Activated naive CD4-positive, alpha-beta T cell treated with anti-CD3 and anti-CD28 coated beads for 36 hours (primary cell): ENCODE results near the gene DDHD1. TPM values are rescaled to one million over a fixed set of nuclear protein-coding genes. Genes with fewer than 3 reads are reported as not detected.
"Not testable (repeated sequence)": the region's sequence is repeated elsewhere in the genome, so short reads cannot be mapped to it uniquely, and the experiment has no call there.

Experiments used
- CTCF ChIA-PET: fragments of 350-600 bp; sonication (Branson Sonifier 250); formaldehyde crosslinking; loops from one replicate; lab custom pipeline; 2021; ENCODE audit warnings: antibody characterized with exemption; lab: Charles Lee
- DNase-seq: peaks from one replicate; pipeline ENCODE4 v3.0.0-alpha.2; 2020
- H3K27ac Mint-ChIP-seq: one replicate; pipeline ENCODE4 v1.8.0; 2021; ENCODE audit warnings: mild to moderate bottlenecking, mixed read lengths
- H3K27me3 Mint-ChIP-seq: one replicate; pipeline ENCODE4 v1.8.0; 2021; ENCODE audit warnings: low read depth, mixed read lengths
- H3K36me3 Mint-ChIP-seq: one replicate; pipeline ENCODE4 v1.8.0; 2021; ENCODE audit warnings: low read depth, mixed read lengths
- H3K4me1 Mint-ChIP-seq: one replicate; pipeline ENCODE4 v1.8.0; 2021; ENCODE audit warnings: low read depth, mixed read lengths
- H3K4me3 Mint-ChIP-seq: one replicate; pipeline ENCODE4 v1.8.0; 2021; ENCODE audit warnings: mild to moderate bottlenecking, moderate library complexity, mixed read lengths
- H3K9me3 Mint-ChIP-seq: one replicate; pipeline ENCODE4 v1.8.0; 2021; ENCODE audit warnings: mixed read lengths
- intact Hi-C: fragments of 100-400 bp; cut with micrococcal nuclease; formaldehyde crosslinking; loops from one replicate; pipeline ENCODE4 v1.15.1; 2023
- total RNA-seq, 2 experiments: library from RNA; stranded (reverse); gene quantifications; one replicate each; pipeline ENCODE4 v1.2.3, GENCODE V29; 2021

DDHD1 gene
- total RNA-seq, 2 experiments from 2014 or later, result 20.1 to 20.4 TPM

DNA sequence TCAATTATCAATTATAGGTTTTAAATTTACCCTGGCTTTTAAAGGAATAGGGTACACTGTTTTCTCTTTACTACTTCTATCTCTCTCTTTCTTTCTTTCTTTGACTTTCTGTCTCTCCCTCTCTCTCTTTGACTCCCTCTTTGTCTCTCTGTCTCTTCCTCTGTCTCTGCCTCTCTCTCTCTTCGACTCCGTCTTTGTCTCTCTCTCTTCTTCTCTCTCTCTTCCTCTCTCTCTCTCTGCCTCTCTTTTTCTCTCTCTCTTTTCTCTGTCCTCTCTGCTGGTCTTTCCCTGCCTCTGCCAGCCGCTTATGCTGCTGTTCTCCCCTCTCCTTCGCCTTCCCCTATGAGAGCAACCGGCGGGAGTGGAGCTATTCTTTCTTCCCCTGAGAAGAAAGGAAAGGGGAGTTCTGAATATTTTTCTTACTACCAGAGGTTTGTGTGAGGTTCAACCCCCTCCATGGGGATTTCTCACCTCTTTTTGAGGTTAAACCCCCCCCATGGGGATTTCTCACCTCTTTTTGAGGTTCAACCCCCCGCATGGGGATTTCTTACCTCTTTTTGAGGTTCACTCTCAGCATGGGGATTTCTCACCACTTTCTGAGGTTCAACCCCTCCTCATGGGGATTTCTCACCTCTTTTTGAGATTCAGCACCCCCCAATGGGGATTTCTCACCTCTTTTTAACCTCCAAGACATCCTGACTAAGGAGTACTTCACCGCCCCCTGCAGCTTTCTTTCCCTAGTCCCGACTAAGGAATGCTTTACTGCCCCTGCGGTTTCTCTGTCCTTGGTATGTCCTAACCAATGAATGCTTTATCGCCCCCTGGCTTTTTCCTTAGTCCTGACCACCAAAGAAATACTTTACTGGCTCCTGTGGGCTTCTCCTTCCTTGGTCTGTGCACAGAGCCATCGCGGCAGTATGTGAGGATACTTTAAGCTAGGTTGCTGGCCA is 27.4 kb upstream of the DDHD1 start:
- DNase-seq, result peak; percentile 86
- H3K4me1 Mint-ChIP-seq, result peaks cover 21% of the 10 kb centered on the region
- CTCF ChIA-PET, result interaction anchor here (0.8 kb wide), 1 partner anchor 24 kb away, joined by 4 read pairs; no protein-coding TSS in a partner anchor
- H3K9me3 Mint-ChIP-seq, result no peaks in the 10 kb centered on the region
- H3K27me3 Mint-ChIP-seq, result no peaks in the 10 kb centered on the region
- H3K36me3 Mint-ChIP-seq, result no peaks in the 10 kb centered on the region
- no peak overlapping the region for H3K4me3 Mint-ChIP-seq
- intact Hi-C loops, result loop anchor here (1.0 to 5.0 kb wide), 9 partner anchors 11 to 778 kb away; partner anchors contain the start of genes DDHD1, GPR137C and TXNDC16
- H3K27ac Mint-ChIP-seq, result peak overlapping the region; percentile 43

DNA sequence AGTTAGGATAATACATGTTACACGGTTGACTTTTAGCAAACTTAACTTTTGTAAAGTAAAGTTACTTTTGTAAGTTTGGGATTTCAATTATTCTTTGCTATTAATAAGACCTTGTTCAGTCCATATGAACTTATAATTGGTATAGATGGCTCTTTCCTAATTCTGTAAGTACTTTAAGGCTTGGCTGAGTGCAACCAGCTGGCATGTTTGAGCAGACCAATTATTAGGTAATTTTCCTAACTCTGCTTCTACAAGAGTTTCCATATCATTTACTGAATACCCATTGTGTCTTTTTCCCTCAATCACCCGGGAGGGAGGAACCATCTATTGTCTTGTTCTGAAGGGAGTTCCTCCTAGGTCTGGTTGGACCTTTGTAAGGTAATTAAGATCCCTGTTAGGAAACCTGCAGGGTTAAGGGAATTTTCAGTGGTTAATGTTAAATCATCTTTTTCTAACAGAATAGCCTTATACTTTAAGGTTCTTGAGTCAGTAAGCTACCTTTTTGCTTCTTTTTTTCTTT is 26.4 kb upstream of the DDHD1 start:
- CTCF ChIA-PET, H3K4me3 Mint-ChIP-seq, H3K9me3 Mint-ChIP-seq, H3K36me3 Mint-ChIP-seq, H3K27ac Mint-ChIP-seq, DNase-seq, H3K27me3 Mint-ChIP-seq: not testable (repeated sequence)
- intact Hi-C loops, result loop anchor here (1.0 to 5.0 kb wide), 10 partner anchors 12 to 777 kb away; partner anchors contain the start of genes DDHD1, GPR137C and TXNDC16
- H3K4me1 Mint-ChIP-seq, result peaks cover 21% of the 10 kb centered on the region

DNA sequence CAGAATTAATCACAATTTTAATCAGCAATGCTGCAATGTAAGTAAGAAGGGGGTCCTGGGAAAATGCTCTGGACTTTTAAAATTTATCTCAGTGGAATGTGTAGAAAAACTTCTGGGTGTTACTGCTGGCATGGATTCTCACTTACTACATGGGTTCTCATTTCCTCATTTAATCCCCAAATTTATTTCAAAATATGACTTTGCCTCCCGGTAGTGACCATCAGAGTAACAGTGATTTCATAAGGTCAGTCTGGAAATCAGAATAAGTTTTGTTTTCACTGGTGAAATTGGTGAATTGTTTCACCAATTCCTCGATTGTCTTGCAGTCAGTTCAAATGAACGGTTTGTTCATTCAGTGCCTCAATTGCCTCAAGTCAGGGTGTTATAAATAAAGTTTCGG is 22.3 kb upstream of the DDHD1 start:
- Mint-ChIP-seq H3K4me1 (peaks cover 6% of the 10 kb centered on the region), H3K36me3 (no peaks in the 10 kb centered on the region), H3K27ac (no peak overlapping the region), H3K4me3 (no peak overlapping the region), H3K9me3 (no peaks in the 10 kb centered on the region), H3K27me3 (no peaks in the 10 kb centered on the region)
- intact Hi-C loops, result no loop called here
- DNase-seq, result no peak
- CTCF ChIA-PET, result no interaction called here

DNA sequence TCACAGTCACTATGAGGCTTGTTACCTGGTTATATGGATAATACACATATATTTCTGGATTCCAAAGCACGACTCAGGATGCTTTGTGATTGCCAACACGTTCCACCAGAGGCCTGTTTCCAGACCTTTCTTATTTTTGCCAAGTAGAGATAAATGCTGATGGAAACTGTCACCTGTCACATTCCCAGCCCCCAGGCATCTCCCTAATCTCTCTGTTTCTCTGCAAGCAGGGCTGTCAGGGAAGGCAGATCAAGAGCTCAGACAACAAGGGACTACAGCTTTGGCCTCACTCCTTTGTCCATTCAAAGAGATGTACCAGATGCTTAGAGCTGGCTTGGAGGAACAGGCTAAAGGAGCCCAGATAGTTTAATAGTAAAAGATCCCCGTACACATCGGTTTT is 21.8 kb upstream of the DDHD1 start:
- DNase-seq, result no peak
- Mint-ChIP-seq H3K36me3 (no peaks in the 10 kb centered on the region), H3K27me3 (no peaks in the 10 kb centered on the region), H3K27ac (no peak overlapping the region), H3K9me3 (no peaks in the 10 kb centered on the region), H3K4me3 (no peak overlapping the region), H3K4me1 (peaks cover 1% of the 10 kb centered on the region)
- intact Hi-C loops, result no loop called here
- CTCF ChIA-PET, result no interaction called here

DNA sequence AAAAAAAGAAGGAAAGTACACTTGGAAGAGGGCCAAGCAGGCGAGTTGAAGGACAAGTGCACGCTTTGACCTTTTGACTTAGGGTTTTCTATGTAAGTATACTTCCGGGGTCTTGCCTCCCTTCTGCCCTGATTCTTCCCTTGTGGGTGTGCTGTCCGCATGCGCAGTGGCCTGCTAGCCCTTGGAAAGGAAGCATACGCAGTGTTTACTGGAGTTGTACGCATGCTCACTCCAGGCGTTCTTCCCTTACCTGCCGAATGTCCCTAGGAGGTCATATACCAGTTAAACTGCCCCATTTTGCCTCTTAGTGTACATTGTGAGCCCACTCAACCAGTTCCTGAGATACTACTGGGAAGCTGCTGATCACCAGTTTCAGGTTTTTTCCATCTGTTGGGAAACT is 15.7 kb upstream of the DDHD1 start:
- no peak overlapping the region for H3K4me3 Mint-ChIP-seq
- intact Hi-C loops, result no loop called here
- no peaks in the 10 kb centered on the region for H3K36me3 Mint-ChIP-seq
- CTCF ChIA-PET, result no interaction called here
- H3K4me1 Mint-ChIP-seq, result no peaks in the 10 kb centered on the region
- H3K27ac Mint-ChIP-seq, result no peak overlapping the region
- H3K9me3 Mint-ChIP-seq, result no peaks in the 10 kb centered on the region
- no peaks in the 10 kb centered on the region for H3K27me3 Mint-ChIP-seq
- no peak for DNase-seq

DNA sequence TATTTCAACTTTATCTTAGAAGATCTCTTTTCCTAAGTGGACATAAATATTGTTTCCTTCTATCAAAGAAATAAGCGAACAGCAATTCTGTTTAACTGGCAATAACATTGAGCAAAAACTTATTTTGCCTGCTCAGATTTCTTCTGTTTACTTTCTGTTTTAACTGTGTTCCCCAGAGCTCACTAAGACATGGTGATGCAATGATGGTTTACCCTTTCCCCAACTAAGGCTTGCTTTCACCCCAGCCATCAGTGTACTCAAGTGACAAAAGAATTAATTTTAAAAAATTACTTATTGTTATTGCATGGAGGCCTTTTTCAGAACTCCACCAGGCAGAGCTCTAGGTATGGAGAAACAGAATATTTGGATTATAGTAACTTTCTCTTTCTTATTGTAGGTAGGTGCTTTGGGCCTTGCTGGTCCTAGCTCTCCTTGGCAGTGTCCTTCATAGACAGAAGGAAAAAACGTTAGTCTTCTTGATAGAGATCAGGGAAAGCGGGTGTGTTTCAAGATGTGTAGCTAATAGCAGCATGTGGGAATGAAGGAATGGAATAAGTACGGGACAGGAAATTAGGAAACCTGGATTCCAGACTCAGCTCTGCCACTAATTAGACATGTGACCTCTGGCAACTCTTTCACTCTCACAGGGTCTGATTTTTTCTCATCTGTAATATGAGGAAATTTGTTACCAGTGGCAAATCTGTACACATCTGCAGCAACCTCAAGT is 14.6 kb upstream of the DDHD1 start:
- Mint-ChIP-seq H3K36me3 (no peaks in the 10 kb centered on the region), H3K4me3 (no peak overlapping the region), H3K9me3 (peaks cover 3% of the 10 kb centered on the region), H3K27ac (no peak overlapping the region), H3K4me1 (no peaks in the 10 kb centered on the region), H3K27me3 (no peaks in the 10 kb centered on the region)
- DNase-seq, result no peak
- intact Hi-C loops, result no loop called here
- CTCF ChIA-PET, result interaction anchor here (0.9 kb wide), 1 partner anchor 10 kb away, joined by 3 read pairs; no protein-coding TSS in a partner anchor

DNA sequence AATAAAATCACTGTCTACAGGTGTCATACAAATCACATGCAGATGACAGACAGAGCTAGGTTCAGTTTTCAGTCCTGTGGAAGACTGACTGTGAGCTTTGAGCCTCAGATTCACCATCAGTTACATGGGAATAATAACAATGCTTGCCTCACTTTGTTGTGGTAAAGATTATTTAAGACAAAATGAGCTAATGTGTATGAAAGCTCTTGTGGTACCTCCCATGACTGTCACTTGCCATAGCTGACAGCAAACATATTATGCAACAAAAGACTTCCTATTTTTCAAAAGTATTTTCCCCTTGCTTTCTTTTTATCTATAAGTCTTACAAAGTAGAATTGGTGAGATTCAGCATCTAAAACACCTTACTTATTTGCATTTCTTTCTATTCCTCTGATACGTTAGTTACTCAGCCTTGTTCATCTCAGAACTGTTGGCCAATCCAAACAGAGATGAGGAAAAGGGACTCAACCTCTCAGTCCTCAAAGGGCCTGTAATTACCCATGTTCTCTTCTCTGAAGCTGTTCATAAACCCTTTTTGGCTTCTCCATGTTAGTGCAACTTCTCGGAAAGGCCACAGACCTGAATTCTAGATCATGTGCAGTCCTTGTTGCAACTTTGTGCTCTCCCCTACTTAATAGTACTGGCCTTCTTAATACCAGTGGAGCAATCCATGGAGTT is 8.8 kb upstream of the DDHD1 start:
- intact Hi-C loops, result loop anchor here (1.0 to 2.0 kb wide), 2 partner anchors 9 to 17 kb away; partner anchors contain the start of gene DDHD1
- peaks cover 7% of the 10 kb centered on the region for H3K4me1 Mint-ChIP-seq
- H3K36me3 Mint-ChIP-seq, result no peaks in the 10 kb centered on the region
- H3K27ac Mint-ChIP-seq, result no peak overlapping the region
- CTCF ChIA-PET, result interaction anchor here (0.6 to 1.2 kb wide), 2 partner anchors 9 to 361 kb away, joined by 4 to 5 read pairs; partner anchors contain the start of gene DDHD1
- H3K27me3 Mint-ChIP-seq, result no peaks in the 10 kb centered on the region
- no peak overlapping the region for H3K4me3 Mint-ChIP-seq
- no peak for DNase-seq
- peaks cover 3% of the 10 kb centered on the region for H3K9me3 Mint-ChIP-seq

DNA sequence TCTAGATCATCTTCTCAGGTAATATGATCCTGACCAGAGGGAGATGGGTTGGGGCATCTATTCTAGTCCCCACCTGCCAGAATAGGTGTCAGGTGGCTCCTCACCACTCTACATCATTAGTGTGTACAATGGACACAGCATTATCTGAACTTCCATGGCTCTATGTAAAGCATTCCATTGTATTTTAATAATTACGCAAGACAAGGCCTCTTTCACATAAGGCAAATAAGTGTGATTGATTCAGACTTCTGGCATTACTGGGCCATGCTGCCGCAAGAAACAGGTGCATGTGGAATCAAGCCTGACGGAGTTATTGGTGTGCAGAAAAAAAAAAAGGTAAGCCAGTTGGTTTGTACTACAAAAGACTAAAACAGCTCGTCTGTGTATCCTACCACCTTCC is 3.1 kb upstream of the DDHD1 start:
- intact Hi-C loops, result loop anchor here (10.0 kb wide), 1 partner anchor 741 kb away; no protein-coding TSS in a partner anchor
- Mint-ChIP-seq H3K4me3 (no peak overlapping the region), H3K27ac (no peak overlapping the region), H3K9me3 (no peaks in the 10 kb centered on the region), H3K4me1 (peaks cover 10% of the 10 kb centered on the region), H3K27me3 (no peaks in the 10 kb centered on the region), H3K36me3 (peaks cover 9% of the 10 kb centered on the region)
- no peak for DNase-seq
- CTCF ChIA-PET, result interaction anchor here (0.6 to 0.9 kb wide), 3 partner anchors 10 to 452 kb away, joined by 3 to 4 read pairs (median 4); no protein-coding TSS in a partner anchor

DNA sequence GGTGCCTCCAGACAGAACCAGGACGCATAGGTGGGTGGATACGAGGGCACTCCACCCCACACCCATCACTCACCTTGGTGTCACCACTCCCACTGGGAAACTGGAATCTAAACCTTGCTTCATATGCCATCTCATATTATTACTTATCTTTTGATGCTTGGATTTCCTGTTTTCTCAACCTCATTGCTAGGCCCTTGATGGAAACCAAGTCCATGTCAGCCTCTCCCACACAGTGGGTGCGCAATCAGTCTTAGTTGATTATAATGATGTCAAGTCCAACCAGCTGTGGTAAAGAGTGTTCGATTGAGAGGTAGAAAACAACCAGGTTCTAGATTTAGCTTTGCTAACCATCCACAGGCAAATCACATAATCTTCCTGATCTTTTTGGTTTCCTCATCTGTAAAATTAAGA is 584 bp upstream of the DDHD1 start:
- Mint-ChIP-seq H3K27me3 (no peaks in the 10 kb centered on the region), H3K4me3 (peak overlapping the region; percentile 87), H3K4me1 (peaks cover 29% of the 10 kb centered on the region), H3K36me3 (peaks cover 11% of the 10 kb centered on the region), H3K9me3 (no peaks in the 10 kb centered on the region), H3K27ac (peak overlapping the region; percentile 95)
- intact Hi-C loops, result loop anchor here (1.0 to 10.0 kb wide), 15 partner anchors 8 to 1354 kb away; partner anchors contain the start of genes CGRRF1, GNG2, GPR137C and PSMC6
- CTCF ChIA-PET, result interaction anchor here (0.9 to 1.7 kb wide), 6 partner anchors 7 to 94 kb away, joined by 3 to 8 read pairs (median 4); no protein-coding TSS in a partner anchor
- peak; percentile 50 for DNase-seq

DNA sequence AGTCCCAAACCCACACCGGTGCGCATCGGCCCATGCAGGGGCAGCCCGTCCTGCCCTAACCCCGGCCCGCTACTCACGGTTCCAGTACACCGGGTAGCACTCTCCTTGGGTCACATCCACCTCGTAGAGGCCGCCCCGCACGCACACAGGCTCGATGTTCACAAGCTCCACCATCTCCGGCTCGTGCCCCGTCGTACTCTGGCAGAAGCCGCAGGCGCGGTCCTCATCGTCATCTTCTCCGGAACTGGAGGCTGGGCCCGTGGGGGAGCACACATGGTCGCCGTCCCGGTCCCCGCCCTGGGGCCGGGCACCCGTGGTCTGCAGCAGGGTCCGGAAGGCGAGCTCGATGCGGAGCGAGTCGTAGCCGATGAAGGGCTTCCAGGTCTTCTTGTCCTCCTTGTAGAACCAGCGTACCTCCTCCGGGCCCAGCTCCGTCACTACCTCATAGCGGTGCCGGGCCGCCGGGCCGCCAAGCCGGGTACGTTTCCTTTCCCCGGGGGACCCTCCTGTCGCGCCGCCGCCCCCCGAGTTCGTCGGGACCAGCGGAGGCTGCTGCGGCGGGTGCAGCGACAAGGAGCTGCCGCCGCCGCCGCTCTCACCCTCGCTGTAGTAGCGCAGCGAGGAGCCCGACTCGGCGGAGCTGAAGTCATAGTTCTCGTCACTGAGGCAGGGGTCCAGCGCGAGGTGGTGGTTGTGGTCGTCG is 788 bp downstream of the DDHD1 start:
- DNase-seq, result peak; percentile 71
- peaks cover 13% of the 10 kb centered on the region for H3K36me3 Mint-ChIP-seq
- CTCF ChIA-PET, result interaction anchor here (0.5 to 1.7 kb wide), 13 partner anchors 9 to 143 kb away, joined by 3 to 8 read pairs (median 4); no protein-coding TSS in a partner anchor
- no peaks in the 10 kb centered on the region for H3K9me3 Mint-ChIP-seq
- H3K4me1 Mint-ChIP-seq, result peaks cover 43% of the 10 kb centered on the region
- no peaks in the 10 kb centered on the region for H3K27me3 Mint-ChIP-seq
- peak overlapping the region; percentile 100 for H3K4me3 Mint-ChIP-seq
- intact Hi-C loops, result loop anchor here (2.0 to 10.0 kb wide), 8 partner anchors 26 to 1355 kb away; partner anchors contain the start of genes CGRRF1, GNG2, GPR137C and TXNDC16
- peak overlapping the region; percentile 87 for H3K27ac Mint-ChIP-seq
